CD14-positive monocyte (primary cell): ENCODE results near the gene TSHR. TPM values are rescaled to one million over a fixed set of nuclear protein-coding genes. Genes with fewer than 3 reads are reported as not detected.

Experiments used
- DNase-seq, 3 donors: peaks; one replicate each; pipeline ENCODE4 v3.0.0-alpha.2; 2011 to 2022
- H2AFZ ChIP-seq: 2 replicates; pipeline ENCODE4 v1.6.0; 2012; ENCODE audit warnings: mild to moderate bottlenecking, low read depth, low read length, inconsistent platforms; ENCODE audit not compliant: insufficient read depth, poor library complexity, severe bottlenecking
- H3K27ac ChIP-seq, 2 donors: 1 replicate in 1 of 2; 2 replicates in 1 of 2; pipeline ENCODE4 v1.5.1; 2012 to 2013; ENCODE audit warnings: low read length in 2 of 2, control low read depth in 1 of 2, inconsistent platforms in 1 of 2, low read depth in 1 of 2, mild to moderate bottlenecking in 1 of 2
- H3K27me3 ChIP-seq, 2 donors: one replicate each; pipeline versions ENCODE4 v1.6.0 to v1.6.1; 2011 to 2013; ENCODE audit warnings: low read length in 2 of 2; ENCODE audit not compliant: control insufficient read depth in 2 of 2, insufficient read depth in 2 of 2
- H3K36me3 ChIP-seq, 2 donors: replicated peaks in 1 of 2; 1 replicate in 1 of 2; 2 replicates in 1 of 2; pipeline versions ENCODE4 v1.5.1 to v1.6.1; 2012 to 2013; ENCODE audit warnings: low read length in 2 of 2, control low read depth in 1 of 2, inconsistent platforms in 1 of 2, mild to moderate bottlenecking in 1 of 2; ENCODE audit not compliant: insufficient read depth in 2 of 2, control insufficient read depth in 1 of 2
- H3K4me1 ChIP-seq, 2 donors: 1 replicate in 1 of 2; 2 replicates in 1 of 2; pipeline versions ENCODE4 v1.5.1 to v1.6.1; 2012 to 2013; ENCODE audit warnings: low read length in 2 of 2, control low read depth in 1 of 2, inconsistent platforms in 1 of 2, mild to moderate bottlenecking in 1 of 2, moderate library complexity in 1 of 2; ENCODE audit not compliant: insufficient read depth in 2 of 2, control insufficient read depth in 1 of 2
- H3K4me2 ChIP-seq: replicated peaks from 2 replicates; pipeline ENCODE3; 2012; ENCODE audit warnings: low read length, moderate library complexity, mild to moderate bottlenecking; ENCODE audit not compliant: poor library complexity, severe bottlenecking; ENCODE audit errors: extremely low read depth
- H3K4me3 ChIP-seq, 3 experiments: fragments of 200-600 bp in 1 of 3; sonication (generic) in 1 of 3; replicated peaks in 1 of 3; 1 replicate in 2 of 3; 2 replicates in 1 of 3; pipeline ENCODE4 v1.5.1; 2011 to 2013; ENCODE audit warnings: low read length in 3 of 3, mild to moderate bottlenecking in 3 of 3, control low read depth in 2 of 3, low read depth in 2 of 3, inconsistent platforms in 1 of 3, moderate library complexity in 1 of 3
- H3K79me2 ChIP-seq: 2 replicates; pipeline ENCODE4 v1.6.0; 2012; ENCODE audit warnings: mild to moderate bottlenecking, control low read depth, inconsistent platforms, low read length, moderate library complexity; ENCODE audit not compliant: insufficient read depth
- H3K9ac ChIP-seq: 2 replicates; pipeline ENCODE4 v1.6.0; 2017; ENCODE audit warnings: low read length, mild to moderate bottlenecking; ENCODE audit not compliant: insufficient read depth, poor library complexity, severe bottlenecking
- H3K9me3 ChIP-seq, 2 donors: replicated peaks in 1 of 2; 1 replicate in 1 of 2; 2 replicates in 1 of 2; pipeline versions ENCODE4 v1.5.1 to v1.6.1; 2012 to 2013; ENCODE audit warnings: low read length in 2 of 2, control low read depth in 1 of 2; ENCODE audit not compliant: control insufficient read depth in 1 of 2, insufficient read depth in 1 of 2
- H4K20me1 ChIP-seq: 2 replicates; pipeline ENCODE4 v1.6.0; 2012; ENCODE audit warnings: mild to moderate bottlenecking, low read length, control low read depth, moderate library complexity; ENCODE audit not compliant: insufficient read depth
- H3K27ac Mint-ChIP-seq, 7 donors: one replicate each; pipeline ENCODE4 v1.8.0; 2020; ENCODE audit warnings: mild to moderate bottlenecking in 7 of 7, mixed read lengths in 7 of 7, moderate library complexity in 6 of 7, inconsistent platforms in 2 of 7
- H3K27me3 Mint-ChIP-seq, 3 donors: one replicate each; pipeline ENCODE4 v1.8.0; 2021 to 2022; ENCODE audit warnings: low read depth in 3 of 3, mild to moderate bottlenecking in 3 of 3, mixed read lengths in 3 of 3, moderate library complexity in 3 of 3, inconsistent platforms in 1 of 3
- H3K36me3 Mint-ChIP-seq, 2 donors: one replicate each; pipeline ENCODE4 v1.8.0; 2020; ENCODE audit warnings: mixed read lengths in 2 of 2, inconsistent platforms in 1 of 2, mild to moderate bottlenecking in 1 of 2
- H3K4me1 Mint-ChIP-seq: one replicate; pipeline ENCODE4 v1.8.0; 2020; ENCODE audit warnings: mild to moderate bottlenecking, mixed read lengths
- H3K4me3 Mint-ChIP-seq, 2 donors: one replicate each; pipeline ENCODE4 v1.8.0; 2020; ENCODE audit warnings: mild to moderate bottlenecking in 2 of 2, mixed read lengths in 2 of 2, moderate library complexity in 1 of 2
- H3K9me3 Mint-ChIP-seq, 7 donors: one replicate each; pipeline ENCODE4 v1.8.0; 2020 to 2022; ENCODE audit warnings: mixed read lengths in 7 of 7, mild to moderate bottlenecking in 6 of 7, moderate library complexity in 6 of 7, inconsistent platforms in 2 of 7
- WGBS: methylation state at CpG from one replicate; pipeline ENCODE4 v1.1.5; 2013; ENCODE audit warnings: missing lambda C conversion rate; ENCODE audit not compliant: insufficient coverage; 5-methylcytosine and 5-hydroxymethylcytosine counted together
- intact Hi-C, 2 donors: fragments of 100-400 bp; cut with micrococcal nuclease; formaldehyde crosslinking; loops; one replicate each; pipeline versions ENCODE4 v1.15.0 to v1.15.1; 2023
- polyA plus RNA-seq, 3 donors: library from polyadenylated mRNA; depleted of rRNA in 1 of 3; unstranded in 2 of 3; stranded (reverse) in 1 of 3; fragments of 300-500 nt in 2 of 3; fragments of >200 nt in 1 of 3; fragmentation: Illumina TruSeq in 2 of 3; gene quantifications; 1 replicate in 2 of 3; 2 replicates in 1 of 3; pipeline ENCODE4 v1.2.3, GENCODE V29; 2012 to 2021
- TF ChIP-seq, protein P1 (sequence below): fragments of 200-600 bp; IDR thresholded peaks from one replicate; pipeline ENCODE4 v1.8.0; 2022; ENCODE audit warnings: antibody characterized with exemption, mild to moderate bottlenecking

Gene TSHR
- polyA plus RNA-seq, 3 donors: not detected

DNA sequence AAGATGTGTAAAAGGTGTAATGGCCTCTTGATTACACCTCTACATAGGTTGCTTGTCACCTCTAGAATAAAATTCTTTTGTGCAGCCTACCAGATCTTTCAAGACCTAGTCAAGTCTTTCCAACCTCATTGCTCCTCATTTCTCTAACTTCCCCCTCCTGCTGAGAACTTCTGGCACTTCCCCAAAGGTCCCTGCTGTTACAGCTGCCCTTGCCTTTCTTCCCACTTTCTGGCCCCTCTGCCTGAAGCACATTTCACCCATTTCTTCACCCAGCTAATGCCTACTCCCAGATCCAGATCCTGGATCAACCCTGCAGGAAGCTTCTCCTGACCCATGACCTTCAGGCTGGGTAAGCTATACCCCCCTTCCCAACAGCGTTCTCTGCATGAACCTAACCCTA is 1.5 kb downstream of the TSHR start:
- Histone ChIP-seq H3K4me2 (no peak overlapping the region), H3K36me3 (no peaks in the 10 kb centered on the region), H3K9ac (no peak overlapping the region), H3K27ac (no peak overlapping the region), H3K27me3 (peaks cover 0 to 6% of the 10 kb centered on the region in 2 donors), H3K9me3 (no peaks in the 10 kb centered on the region), H3K4me1 (peaks cover 18 to 24% of the 10 kb centered on the region in 2 donors), H2AFZ (no peak overlapping the region), H3K79me2 (no peaks in the 10 kb centered on the region), H3K4me3 (no peak overlapping the region), H4K20me1 (no peaks in the 10 kb centered on the region)
- H3K4me3 Mint-ChIP-seq: no peak overlapping the region
- H3K9me3 Mint-ChIP-seq: peaks cover 0 to 3% (median 0%) of the 10 kb centered on the region in 7 donors
- TF ChIP-seq, protein P1, sequence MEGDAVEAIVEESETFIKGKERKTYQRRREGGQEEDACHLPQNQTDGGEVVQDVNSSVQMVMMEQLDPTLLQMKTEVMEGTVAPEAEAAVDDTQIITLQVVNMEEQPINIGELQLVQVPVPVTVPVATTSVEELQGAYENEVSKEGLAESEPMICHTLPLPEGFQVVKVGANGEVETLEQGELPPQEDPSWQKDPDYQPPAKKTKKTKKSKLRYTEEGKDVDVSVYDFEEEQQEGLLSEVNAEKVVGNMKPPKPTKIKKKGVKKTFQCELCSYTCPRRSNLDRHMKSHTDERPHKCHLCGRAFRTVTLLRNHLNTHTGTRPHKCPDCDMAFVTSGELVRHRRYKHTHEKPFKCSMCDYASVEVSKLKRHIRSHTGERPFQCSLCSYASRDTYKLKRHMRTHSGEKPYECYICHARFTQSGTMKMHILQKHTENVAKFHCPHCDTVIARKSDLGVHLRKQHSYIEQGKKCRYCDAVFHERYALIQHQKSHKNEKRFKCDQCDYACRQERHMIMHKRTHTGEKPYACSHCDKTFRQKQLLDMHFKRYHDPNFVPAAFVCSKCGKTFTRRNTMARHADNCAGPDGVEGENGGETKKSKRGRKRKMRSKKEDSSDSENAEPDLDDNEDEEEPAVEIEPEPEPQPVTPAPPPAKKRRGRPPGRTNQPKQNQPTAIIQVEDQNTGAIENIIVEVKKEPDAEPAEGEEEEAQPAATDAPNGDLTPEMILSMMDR: no peak
- H3K4me1 Mint-ChIP-seq: peaks cover 34% of the 10 kb centered on the region
- 100% methylated on average over 1 of the region's 1 CpG for WGBS
- no peak overlapping the region for H3K27ac Mint-ChIP-seq
- H3K36me3 Mint-ChIP-seq: no peaks in the 10 kb centered on the region
- H3K27me3 Mint-ChIP-seq: peaks cover 3 to 14% (median 12%) of the 10 kb centered on the region in 3 donors
- intact Hi-C loops: loop anchor here in 1 of 2 donors (10.0 kb wide), 1 partner anchor 208 kb away; no protein-coding TSS in a partner anchor
- peak; percentile 16 to 44 (median 41) for DNase-seq

DNA sequence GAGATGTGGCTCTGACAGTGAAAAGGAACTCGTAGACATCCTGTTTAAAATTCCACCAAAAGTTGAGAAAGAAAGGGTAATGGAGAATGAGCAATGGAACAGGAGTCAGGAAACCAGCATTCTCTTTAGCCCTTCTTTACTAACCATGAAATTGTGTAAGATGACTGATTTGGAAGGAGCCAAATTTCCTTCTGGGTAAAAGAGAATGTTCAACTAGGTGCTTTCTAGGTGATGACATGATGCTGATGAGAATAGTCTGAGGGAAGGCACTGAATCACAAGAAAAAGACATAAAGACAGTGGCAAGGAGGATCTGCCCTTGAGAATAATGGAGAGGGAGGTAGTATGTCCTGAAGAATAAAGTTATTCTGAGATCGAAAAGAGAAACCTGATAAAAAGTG is 2.2 kb downstream of the TSHR start:
- H3K4me1 ChIP-seq: peaks cover 18 to 24% of the 10 kb centered on the region in 2 donors
- no peak overlapping the region for H3K4me3 ChIP-seq
- TF ChIP-seq, protein P1: no peak
- Mint-ChIP-seq H3K27me3 (peaks cover 3 to 14% (median 12%) of the 10 kb centered on the region in 3 donors), H3K36me3 (no peaks in the 10 kb centered on the region), H3K4me1 (peaks cover 34% of the 10 kb centered on the region), H3K9me3 (peaks cover 0 to 3% (median 0%) of the 10 kb centered on the region in 7 donors), H3K27ac (no peak overlapping the region), H3K4me3 (no peak overlapping the region)
- intact Hi-C loops: loop anchor here in 1 of 2 donors (10.0 kb wide), 1 partner anchor 207 kb away; no protein-coding TSS in a partner anchor
- 90% methylated on average over 2 of the region's 2 CpGs for WGBS
- no peak overlapping the region for H2AFZ ChIP-seq
- no peak overlapping the region for H3K4me2 ChIP-seq
- H3K27me3 ChIP-seq: peaks cover 0 to 6% of the 10 kb centered on the region in 2 donors
- H3K9me3 ChIP-seq: no peaks in the 10 kb centered on the region
- H3K36me3 ChIP-seq: no peaks in the 10 kb centered on the region
- H3K79me2 ChIP-seq: no peaks in the 10 kb centered on the region
- H4K20me1 ChIP-seq: no peaks in the 10 kb centered on the region
- H3K27ac ChIP-seq: no peak overlapping the region
- DNase-seq: no peak
- no peak overlapping the region for H3K9ac ChIP-seq
